G401 (cell line): ENCODE measurements around the gene IGSF8. TPM values are rescaled to one million over a fixed set of nuclear protein-coding genes. Genes with fewer than 3 reads are reported as not detected.

ENCODE experiments used
- DNase-seq: peaks from one replicate; pipeline ENCODE4 v3.0.0-alpha.2; 2015; ENCODE audit warnings: low spot score
- in situ Hi-C: cut with HindIII; loops from 2 replicates; pipeline ENCODE4 v1.10.0; 2016; ENCODE audit warnings: low sequenced_read_pairs, mixed read lengths
- total RNA-seq: library from RNA; depleted of rRNA; stranded (reverse); fragments of >200 nt; shearing (Covaris generic); gene quantifications from 2 replicates; pipeline ENCODE4 v1.2.3, GENCODE V29; 2014

The IGSF8 gene
- total RNA-seq, 1 experiment from 2014 or later, result 15.4 TPM

- no peak for DNase-seq
- in situ Hi-C loops, result no loop called here
Observed at GRCh38 chr1:160109686-160110085, 11.3 kb upstream of the IGSF8 start.

- in situ Hi-C loops, result no loop called here
- peak; percentile 39 for DNase-seq
Observed at GRCh38 chr1:160108888-160109662, 10.7 kb upstream of the IGSF8 start.

GRCh38 chr1:160107512-160107911 lies 9.1 kb upstream of the IGSF8 start:
- DNase-seq, result no peak
- in situ Hi-C loops, result no loop called here

GRCh38 chr1:160105155-160105554 lies 6.7 kb upstream of the IGSF8 start:
- no peak for DNase-seq
- in situ Hi-C loops, result no loop called here

- in situ Hi-C loops, result no loop called here
- no peak for DNase-seq
Observed at GRCh38 chr1:160104486-160104885, 6.1 kb upstream of the IGSF8 start.

- in situ Hi-C loops, result no loop called here
- peak; percentile 84 for DNase-seq
Observed at GRCh38 chr1:160103658-160104408, 5.4 kb upstream of the IGSF8 start.

GRCh38 chr1:160101717-160102522 lies 3.5 kb upstream of the IGSF8 start:
- in situ Hi-C loops, result no loop called here
- peak; percentile 48 for DNase-seq

- DNase-seq, result peak; percentile 94
Observed at GRCh38 chr1:160101037-160101716, 2.8 kb upstream of the IGSF8 start.

GRCh38 chr1:160099716-160100375 lies 1.4 kb upstream of the IGSF8 start:
- in situ Hi-C loops, result no loop called here
- DNase-seq, result no peak

More at GRCh38 chr1:160101037-160101716, 2.8 kb upstream of the IGSF8 start:
- in situ Hi-C loops, result no loop called here

GRCh38 chr1:160098852-160099561 lies 588 bp upstream of the IGSF8 start:
- in situ Hi-C loops, result no loop called here
- peak; percentile 99 for DNase-seq

GRCh38 chr1:160097151-160097910 lies 1.1 kb downstream of the IGSF8 start:
- peak; percentile 29 for DNase-seq
- in situ Hi-C loops, result no loop called here

- in situ Hi-C loops, result no loop called here
- peak; percentile 30 for DNase-seq
Observed at GRCh38 chr1:160096274-160097116, 1.9 kb downstream of the IGSF8 start.

GRCh38 chr1:160095382-160096105 lies 2.9 kb downstream of the IGSF8 start:
- peak; percentile 29 for DNase-seq
- in situ Hi-C loops, result no loop called here

GRCh38 chr1:160094806-160095205 lies 3.6 kb downstream of the IGSF8 start:
- in situ Hi-C loops, result no loop called here
- peak; percentile 5 for DNase-seq

GRCh38 chr1:160094291-160094625 lies 4.2 kb downstream of the IGSF8 start:
- DNase-seq, result peak; percentile 9
- in situ Hi-C loops, result no loop called here
